Keratinocyte (primary cell): ENCODE results near the gene AGAP1. TPM values are rescaled to one million over a fixed set of nuclear protein-coding genes. Genes with fewer than 3 reads are reported as not detected.

Experiments
- DNase-seq: peaks from one replicate; pipeline ENCODE4 v3.0.0-alpha.2; 2011; ENCODE audit warnings: low read depth, missing footprints, low spot score
- FAIRE-seq: peaks from 2 replicates; lab custom pipeline; 2011; peaks lifted over from hg19 to GRCh38; lab: Jason Lieb, UNC
- H2AFZ ChIP-seq: 2 replicates; pipeline ENCODE4 v1.6.0; 2012; ENCODE audit warnings: low read length, control low read depth, inconsistent platforms; ENCODE audit not compliant: control insufficient read depth
- H3K27ac ChIP-seq: 2 replicates; pipeline ENCODE4 v1.5.1; 2011; ENCODE audit warnings: low read length; ENCODE audit not compliant: control insufficient read depth, insufficient read depth
- H3K27me3 ChIP-seq: 3 replicates; pipeline ENCODE4 v1.6.0; 2011; ENCODE audit warnings: low read length; ENCODE audit not compliant: control insufficient read depth, insufficient read depth; ENCODE audit errors: extremely low read depth
- H3K36me3 ChIP-seq, 2 experiments: 2 replicates in 1 of 2; 3 replicates in 1 of 2; pipeline ENCODE4 v1.5.1; 2011; ENCODE audit warnings: low read length in 2 of 2, mild to moderate bottlenecking in 1 of 2; ENCODE audit not compliant: control insufficient read depth in 2 of 2, insufficient read depth in 2 of 2; ENCODE audit errors: extremely low read depth in 1 of 2
- H3K4me1 ChIP-seq: 3 replicates; pipeline ENCODE4 v1.5.1; 2011; ENCODE audit warnings: low read length; ENCODE audit not compliant: control insufficient read depth, insufficient read depth; ENCODE audit errors: extremely low read depth
- H3K4me2 ChIP-seq: 3 replicates; pipeline ENCODE4 v1.6.0; 2011; ENCODE audit warnings: low read depth, low read length; ENCODE audit not compliant: control insufficient read depth, insufficient read depth; ENCODE audit errors: extremely low read depth
- H3K4me3 ChIP-seq, 3 experiments: fragments of 200-600 bp in 1 of 3; sonication (generic) in 1 of 3; 2 replicates in 2 of 3; 3 replicates in 1 of 3; pipeline ENCODE4 v1.5.1; 2011 to 2016; ENCODE audit warnings: low read length in 3 of 3, mild to moderate bottlenecking in 3 of 3, control low read depth in 2 of 3, inconsistent platforms in 1 of 3, low read depth in 1 of 3, mixed read lengths in 1 of 3, mixed run types in 1 of 3, moderate library complexity in 1 of 3; ENCODE audit not compliant: control insufficient read depth in 2 of 3, insufficient read depth in 2 of 3; ENCODE audit errors: extremely low read depth in 1 of 3
- H3K79me2 ChIP-seq: 2 replicates; pipeline ENCODE4 v1.6.0; 2012; ENCODE audit warnings: low read length; ENCODE audit not compliant: control insufficient read depth, insufficient read depth
- H3K9ac ChIP-seq: 3 replicates; pipeline ENCODE4 v1.6.0; 2011; ENCODE audit warnings: low read length; ENCODE audit not compliant: control insufficient read depth, insufficient read depth; ENCODE audit errors: extremely low read depth
- H3K9me1 ChIP-seq: 3 replicates; pipeline ENCODE4 v1.6.0; 2011; ENCODE audit warnings: low read length; ENCODE audit not compliant: control insufficient read depth, insufficient read depth; ENCODE audit errors: extremely low read depth
- H3K9me3 ChIP-seq: 2 replicates; pipeline ENCODE4 v1.5.1; 2012; ENCODE audit warnings: low read depth, low read length; ENCODE audit not compliant: control insufficient read depth
- H4K20me1 ChIP-seq: 3 replicates; pipeline ENCODE4 v1.6.0; 2011; ENCODE audit warnings: low read length; ENCODE audit not compliant: control insufficient read depth, insufficient read depth; ENCODE audit errors: extremely low read depth
- EZH2 ChIP-seq: IDR thresholded peaks from one replicate; pipeline ENCODE4 v1.6.1; 2012; ENCODE audit warnings: inconsistent platforms, mild to moderate bottlenecking, low read length, moderate library complexity
- dilution Hi-C: fragments of 300-500 bp; cut with MboI; formaldehyde crosslinking; loops from one replicate; pipeline ENCODE4 v1.7.0; 2020; ENCODE audit warnings: low sequenced_read_pairs; ENCODE audit not compliant: extremely low pct_ligation_motif_present
- polyA plus RNA-seq, 5 experiments: library from polyadenylated mRNA; depleted of rRNA in 3 of 5; stranded (reverse) in 3 of 5; stranded (forward) in 1 of 5; unstranded in 1 of 5; fragments of >200 nt; gene quantifications; 1 replicate in 1 of 5; 2 replicates in 3 of 5; 3 replicates in 1 of 5; pipeline versions ENCODE4 v1.2.1 to v1.2.3, GENCODE V29; 2011 to 2012; ENCODE audit warnings: missing spikeins in 2 of 5, low read depth in 1 of 5, low replicate concordance in 1 of 5
- TF ChIP-seq, protein P1 (sequence below), 3 experiments: IDR thresholded peaks in 1 of 3; conservative IDR thresholded peaks in 1 of 3; optimal IDR thresholded peaks in 1 of 3; 2 replicates in 2 of 3; 3 replicates in 1 of 3; pipeline versions ENCODE3 to v1.5.1; 2011; ENCODE audit warnings: low read length in 3 of 3, mild to moderate bottlenecking in 3 of 3, moderate library complexity in 2 of 3, control low read depth in 1 of 3, inconsistent platforms in 1 of 3; ENCODE audit not compliant: insufficient read depth in 2 of 3; ENCODE audit errors: extremely low read depth in 1 of 3

Gene AGAP1
- polyA plus RNA-seq, 1 donor (not counting 4 experiments of a cell fraction or from before 2014, with no cell fraction given) = 12.6 TPM

- H3K9ac ChIP-seq = no peak overlapping the region
- no peak for DNase-seq
- TF ChIP-seq EZH2 = no peak
- TF ChIP-seq, protein P1, sequence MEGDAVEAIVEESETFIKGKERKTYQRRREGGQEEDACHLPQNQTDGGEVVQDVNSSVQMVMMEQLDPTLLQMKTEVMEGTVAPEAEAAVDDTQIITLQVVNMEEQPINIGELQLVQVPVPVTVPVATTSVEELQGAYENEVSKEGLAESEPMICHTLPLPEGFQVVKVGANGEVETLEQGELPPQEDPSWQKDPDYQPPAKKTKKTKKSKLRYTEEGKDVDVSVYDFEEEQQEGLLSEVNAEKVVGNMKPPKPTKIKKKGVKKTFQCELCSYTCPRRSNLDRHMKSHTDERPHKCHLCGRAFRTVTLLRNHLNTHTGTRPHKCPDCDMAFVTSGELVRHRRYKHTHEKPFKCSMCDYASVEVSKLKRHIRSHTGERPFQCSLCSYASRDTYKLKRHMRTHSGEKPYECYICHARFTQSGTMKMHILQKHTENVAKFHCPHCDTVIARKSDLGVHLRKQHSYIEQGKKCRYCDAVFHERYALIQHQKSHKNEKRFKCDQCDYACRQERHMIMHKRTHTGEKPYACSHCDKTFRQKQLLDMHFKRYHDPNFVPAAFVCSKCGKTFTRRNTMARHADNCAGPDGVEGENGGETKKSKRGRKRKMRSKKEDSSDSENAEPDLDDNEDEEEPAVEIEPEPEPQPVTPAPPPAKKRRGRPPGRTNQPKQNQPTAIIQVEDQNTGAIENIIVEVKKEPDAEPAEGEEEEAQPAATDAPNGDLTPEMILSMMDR (optimal IDR thresholded peaks at IDR 0.05 in 1 of 3, IDR thresholded peaks at IDR 0.05 in 1 of 3, conservative IDR thresholded peaks at IDR 0.05 in 1 of 3; ENCODE audit: extremely low read depth in 1 of 3, insufficient read depth in 2 of 3, low read length in 3 of 3) = no peak
- no peak overlapping the region for H3K4me2 ChIP-seq
- H2AFZ ChIP-seq = no peak overlapping the region
- dilution Hi-C loops = no loop called here
- no peaks in the 10 kb centered on the region for H3K4me1 ChIP-seq
- no peaks in the 10 kb centered on the region for H3K9me1 ChIP-seq
- no peaks in the 10 kb centered on the region for H3K27me3 ChIP-seq
- H4K20me1 ChIP-seq = peaks cover 4% of the 10 kb centered on the region
- no peak overlapping the region for H3K27ac ChIP-seq
- H3K36me3 ChIP-seq = peaks cover 0 to 3% of the 10 kb centered on the region in 2 experiments
- peaks cover 5% of the 10 kb centered on the region for H3K79me2 ChIP-seq
- H3K9me3 ChIP-seq = no peaks in the 10 kb centered on the region
- no peak overlapping the region for H3K4me3 ChIP-seq
- no peak for FAIRE-seq
Measured at GRCh38 chr2:235592430-235592829, 98.6 kb downstream of the AGAP1 start.

GRCh38 chr2:235592836-235593235 is 99.0 kb downstream of the AGAP1 start:
- no peaks in the 10 kb centered on the region for H3K9me3 ChIP-seq
- peaks cover 0 to 3% of the 10 kb centered on the region in 2 experiments for H3K36me3 ChIP-seq
- dilution Hi-C loops = no loop called here
- H3K4me3 ChIP-seq = no peak overlapping the region
- peaks cover 5% of the 10 kb centered on the region for H3K79me2 ChIP-seq
- H3K4me1 ChIP-seq = no peaks in the 10 kb centered on the region
- FAIRE-seq (no peak), DNase-seq (no peak)
- H3K9ac ChIP-seq = no peak overlapping the region
- peaks cover 4% of the 10 kb centered on the region for H4K20me1 ChIP-seq
- no peak overlapping the region for H3K4me2 ChIP-seq
- no peak overlapping the region for H3K27ac ChIP-seq
- TF ChIP-seq, protein P1 (optimal IDR thresholded peaks at IDR 0.05 in 1 of 3, IDR thresholded peaks at IDR 0.05 in 1 of 3, conservative IDR thresholded peaks at IDR 0.05 in 1 of 3; ENCODE audit: extremely low read depth in 1 of 3, insufficient read depth in 2 of 3, low read length in 3 of 3) = no peak
- TF ChIP-seq EZH2 = no peak
- H3K9me1 ChIP-seq = no peaks in the 10 kb centered on the region
- H3K27me3 ChIP-seq = no peaks in the 10 kb centered on the region
- H2AFZ ChIP-seq = no peak overlapping the region
